HepG2 (cell line): ENCODE data around the gene UBE2O. TPM values are rescaled to one million over a fixed set of nuclear protein-coding genes. Genes with fewer than 3 reads are reported as not detected.

Experiments used
- ATAC-seq: fragments of 200-7000 bp; cut with Tn5 transposase; 3 replicates; pipeline ENCODE4 v1.9.1; 2020; ENCODE audit warnings: mild to moderate bottlenecking, moderate library complexity
- BruUV-seq: library from RNA; stranded (reverse); fragments of 400-500 nt; replicated peaks from 2 replicates; lab custom pipeline; 2021; lab: Mats Ljungman, UMichigan
- CTCF ChIA-PET: fragments of 300-600 bp; formaldehyde crosslinking; extraction: SDS; loops from one replicate; lab custom pipeline; 2021; ENCODE audit warnings: low total read pairs, inconsistent platforms, low intra/inter-chr PET ratio; lab: Yijun Ruan, JAX
- POLR2A ChIA-PET: fragments of 350-600 bp; sonication (Branson Sonifier 250); formaldehyde crosslinking; loops from one replicate; lab custom pipeline; 2020; ENCODE audit warnings: antibody characterized with exemption, inconsistent platforms; lab: Yijun Ruan, JAX
- DNase-seq: peaks from one replicate; pipeline ENCODE4 v3.0.0-alpha.2; 2015; ENCODE audit warnings: low spot score
- FAIRE-seq: peaks from 3 replicates; lab custom pipeline; 2011; peaks lifted over from hg19 to GRCh38; lab: Jason Lieb, UNC
- H2AFZ ChIP-seq: one replicate; pipeline ENCODE4 v1.6.1; 2011; ENCODE audit warnings: low read length, inconsistent platforms
- H3K27ac ChIP-seq: fragments of 300-600 bp; 3 replicates; pipeline ENCODE4 v1.8.0; 2011; ENCODE audit warnings: mixed run types, mild to moderate bottlenecking, mixed read lengths, low read length, inconsistent platforms; ENCODE audit not compliant: insufficient read depth; ENCODE audit errors: extremely low read length
- H3K27me3 ChIP-seq, 2 experiments: fragments of 200-600 bp in 1 of 2; 2 replicates in 1 of 2; 3 replicates in 1 of 2; pipeline versions ENCODE4 v1.6.0 to v1.8.0; 2011; ENCODE audit warnings: low read length in 2 of 2, mild to moderate bottlenecking in 2 of 2, moderate library complexity in 2 of 2, inconsistent platforms in 1 of 2; ENCODE audit not compliant: insufficient read depth in 2 of 2, control insufficient read depth in 1 of 2
- H3K36me3 ChIP-seq, 2 experiments: fragments of 200-600 bp in 1 of 2; replicated peaks in 1 of 2; 2 replicates in 1 of 2; 3 replicates in 1 of 2; pipeline versions ENCODE4 v1.5.1 to v1.8.0; 2011; ENCODE audit warnings: low read length in 2 of 2, inconsistent platforms in 1 of 2; ENCODE audit not compliant: insufficient read depth in 2 of 2, control insufficient read depth in 1 of 2
- H3K4me1 ChIP-seq: 2 replicates; pipeline ENCODE4 v1.5.1; 2012; ENCODE audit warnings: low read length, inconsistent platforms; ENCODE audit not compliant: insufficient read depth
- H3K4me2 ChIP-seq: 2 replicates; pipeline ENCODE4 v1.6.0; 2011; ENCODE audit warnings: low read depth, low read length, inconsistent platforms
- H3K4me3 ChIP-seq, 3 experiments: fragments of 200-600 bp in 1 of 3; sonication (generic), shearing (Covaris generic) in 1 of 3; replicated peaks in 1 of 3; 2 replicates each; pipeline ENCODE4 v1.5.1; 2011 to 2016; ENCODE audit warnings: low read length in 3 of 3, inconsistent platforms in 2 of 3, low read depth in 2 of 3, mild to moderate bottlenecking in 2 of 3, control low read depth in 1 of 3, mixed read lengths in 1 of 3; ENCODE audit not compliant: insufficient read depth in 1 of 3
- H3K79me2 ChIP-seq: one replicate; pipeline ENCODE4 v1.6.1; 2011; ENCODE audit warnings: low read length, inconsistent platforms; ENCODE audit not compliant: insufficient read depth
- H3K9ac ChIP-seq: 2 replicates; pipeline ENCODE4 v1.6.0; 2011; ENCODE audit warnings: mild to moderate bottlenecking, low read depth, low read length, inconsistent platforms; ENCODE audit not compliant: insufficient read depth
- H3K9me3 ChIP-seq: 2 replicates; pipeline ENCODE4 v1.5.1; 2012; ENCODE audit warnings: mild to moderate bottlenecking, low read length
- H4K20me1 ChIP-seq: 2 replicates; pipeline ENCODE4 v1.6.0; 2011; ENCODE audit warnings: inconsistent platforms, mild to moderate bottlenecking, low read length, moderate library complexity; ENCODE audit not compliant: insufficient read depth
- CBX5 ChIP-seq: sonication (generic); formaldehyde crosslinking; IDR thresholded peaks from 2 replicates; pipeline ENCODE4 v1.4.0; 2020; ENCODE audit warnings: missing genetic modification reagents, borderline replicate concordance
- CENPX ChIP-seq: sonication (generic); formaldehyde crosslinking; IDR thresholded peaks from 2 replicates; pipeline ENCODE4 v1.9.0; 2021; ENCODE audit warnings: mild to moderate bottlenecking, missing genetic modification reagents, moderate library complexity
- E2F2 ChIP-seq: sonication (generic); formaldehyde crosslinking; IDR thresholded peaks from 2 replicates; pipeline ENCODE4 v1.4.0; 2020; ENCODE audit warnings: missing genetic modification reagents, borderline replicate concordance
- IKZF4 ChIP-seq: sonication (generic); formaldehyde crosslinking; IDR thresholded peaks from 2 replicates; pipeline ENCODE4 v1.5.1; 2020; ENCODE audit warnings: borderline replicate concordance, mild to moderate bottlenecking, low read depth, missing genetic modification reagents; ENCODE audit errors: not compliant biosample characterization
- JUND ChIP-seq: sonication (generic); formaldehyde crosslinking; IDR thresholded peaks from 2 replicates; pipeline ENCODE4 v1.8.0; 2022; ENCODE audit warnings: mild to moderate bottlenecking, missing genetic modification reagents
- LRRFIP1 ChIP-seq: sonication (generic); formaldehyde crosslinking; conservative IDR thresholded peaks from 2 replicates; pipeline ENCODE4 v1.4.0; 2020; ENCODE audit warnings: missing genetic modification reagents
- MED8 ChIP-seq: sonication (generic); formaldehyde crosslinking; IDR thresholded peaks from 2 replicates; pipeline ENCODE4 v1.8.1; 2023; ENCODE audit warnings: mild to moderate bottlenecking, missing genetic modification reagents; ENCODE audit not compliant: insufficient replicate concordance
- SNAPC4 ChIP-seq: sonication (generic); formaldehyde crosslinking; IDR thresholded peaks from 2 replicates; pipeline ENCODE4 v1.4.0; 2020; ENCODE audit warnings: mild to moderate bottlenecking, missing genetic modification reagents
- THRA ChIP-seq: sonication (generic); formaldehyde crosslinking; IDR thresholded peaks from 2 replicates; pipeline ENCODE4 v1.4.0; 2020; ENCODE audit warnings: missing genetic modification reagents, borderline replicate concordance
- U2AF2 ChIP-seq: fragments of 200-400 bp; formaldehyde crosslinking; IDR thresholded peaks from 2 replicates; pipeline ENCODE4 v1.6.1; 2017; ENCODE audit warnings: low read depth, mild to moderate bottlenecking, low read length
- ZEB1 ChIP-seq: IDR thresholded peaks from 2 replicates; pipeline ENCODE4 v1.6.1; 2012; ENCODE audit warnings: mild to moderate bottlenecking, low read depth, inconsistent platforms; ENCODE audit not compliant: insufficient replicate concordance
- ZNF446 ChIP-seq: sonication (generic); formaldehyde crosslinking; IDR thresholded peaks from 2 replicates; pipeline ENCODE4 v1.5.0; 2020; ENCODE audit warnings: mild to moderate bottlenecking, missing genetic modification reagents
- ZNF703 ChIP-seq: sonication (generic); formaldehyde crosslinking; IDR thresholded peaks from 2 replicates; pipeline ENCODE4 v1.5.1; 2020; ENCODE audit warnings: missing genetic modification reagents, mild to moderate bottlenecking, moderate library complexity, borderline replicate concordance
- WGBS: methylation state at CpG from one replicate; pipeline ENCODE4 v1.1.6; 2017; ENCODE audit warnings: low lambda C conversion rate; 5-methylcytosine and 5-hydroxymethylcytosine counted together
- in situ Hi-C: cut with HindIII; loops from 2 replicates; pipeline ENCODE4 v1.10.0; 2017; ENCODE audit warnings: low pct_unique_long_range_greater_than_20kb; ENCODE audit not compliant: extremely low pct_ligation_motif_present
- intact Hi-C: fragments of 100-400 bp; cut with micrococcal nuclease; formaldehyde crosslinking; loops from one replicate; pipeline ENCODE4 v1.10.0; 2022; ENCODE audit not compliant: unreplicated experiment
- polyA plus RNA-seq, 8 experiments: library from polyadenylated mRNA; depleted of rRNA in 3 of 8; stranded (reverse) in 7 of 8; unstranded in 1 of 8; fragments of >200 nt; fragmentation: Illumina TruSeq in 4 of 8; extraction: Trizol in 4 of 8; gene quantifications; 2 replicates each; pipeline versions ENCODE4 v1.2.1 to v1.2.3, GENCODE V29; 2011 to 2016; ENCODE audit warnings: low read depth in 4 of 8, missing spikeins in 1 of 8, mixed read lengths in 1 of 8; ENCODE audit not compliant: insufficient read depth in 1 of 8
- total RNA-seq, 5 experiments: library from RNA; depleted of rRNA; stranded (reverse); fragments of >200 nt; fragmentation: Illumina TruSeq; extraction: Trizol; gene quantifications; 2 replicates each; pipeline ENCODE4 v1.2.3, GENCODE V29; 2016; ENCODE audit warnings: low read depth in 1 of 5

The UBE2O gene
- total and polyA plus RNA-seq, 2 of the 13 experiments (the other 11 are each of a cell fraction or from before 2014, with no cell fraction given), result 21.5 to 23.5 TPM

GRCh38 chr17:76435751-76436150, 17.2 kb downstream of the UBE2O start (continued):
- TF ChIP-seq E2F2 (no peak), IKZF4 (no peak), CBX5 (CRISPR knock-in tag) (no peak), LRRFIP1 (CRISPR knock-in tag) (no peak)

- WGBS, result 92% methylated on average over 7 of the region's 7 CpGs
- no peak for FAIRE-seq
- H3K36me3 ChIP-seq, result peaks cover 4 to 14% of the 10 kb centered on the region in 2 experiments; a peak in 3 of 5 replicates
- TF ChIP-seq MED8 (no peak), ZNF446 (CRISPR knock-in tag) (no peak), ZEB1 (no peak), CENPX (CRISPR knock-in tag) (no peak), SNAPC4 (CRISPR knock-in tag) (no peak), THRA (CRISPR knock-in tag) (no peak), JUND (CRISPR knock-in tag) (no peak), U2AF2 (no peak), ZNF703 (CRISPR knock-in tag) (no peak)
- DNase-seq, result no peak
- no TSS peak for BruUV-seq
- no peak overlapping the region for H3K9ac ChIP-seq
- H3K27me3 ChIP-seq, result no peaks in the 10 kb centered on the region
- no peak overlapping the region for H3K4me3 ChIP-seq
- intact Hi-C loops (no loop called here), in situ Hi-C loops (no loop called here)
- H3K27ac ChIP-seq, result no peak overlapping the region
- H3K4me1 ChIP-seq, result peaks cover 35% of the 10 kb centered on the region
- peaks cover 90% of the 10 kb centered on the region for H3K79me2 ChIP-seq
- ATAC-seq, result no peak
- H3K9me3 ChIP-seq, result no peaks in the 10 kb centered on the region
- no peak overlapping the region for H3K4me2 ChIP-seq
- POLR2A ChIA-PET, result no interaction called here
- H2AFZ ChIP-seq, result no peak overlapping the region
- H4K20me1 ChIP-seq, result peaks cover 54% of the 10 kb centered on the region
- CTCF ChIA-PET, result no interaction called here
Measured at GRCh38 chr17:76434870-76435269, 18.1 kb downstream of the UBE2O start.
